GOT3 (cell line): ENCODE measurements around the gene KIAA0825.

ENCODE experiments used
- DNase-seq: peaks from one replicate; lab custom pipeline; 2025; ENCODE audit warnings: mixed read lengths; lab: John Stamatoyannopoulos, UW

KIAA0825 gene, protein sequence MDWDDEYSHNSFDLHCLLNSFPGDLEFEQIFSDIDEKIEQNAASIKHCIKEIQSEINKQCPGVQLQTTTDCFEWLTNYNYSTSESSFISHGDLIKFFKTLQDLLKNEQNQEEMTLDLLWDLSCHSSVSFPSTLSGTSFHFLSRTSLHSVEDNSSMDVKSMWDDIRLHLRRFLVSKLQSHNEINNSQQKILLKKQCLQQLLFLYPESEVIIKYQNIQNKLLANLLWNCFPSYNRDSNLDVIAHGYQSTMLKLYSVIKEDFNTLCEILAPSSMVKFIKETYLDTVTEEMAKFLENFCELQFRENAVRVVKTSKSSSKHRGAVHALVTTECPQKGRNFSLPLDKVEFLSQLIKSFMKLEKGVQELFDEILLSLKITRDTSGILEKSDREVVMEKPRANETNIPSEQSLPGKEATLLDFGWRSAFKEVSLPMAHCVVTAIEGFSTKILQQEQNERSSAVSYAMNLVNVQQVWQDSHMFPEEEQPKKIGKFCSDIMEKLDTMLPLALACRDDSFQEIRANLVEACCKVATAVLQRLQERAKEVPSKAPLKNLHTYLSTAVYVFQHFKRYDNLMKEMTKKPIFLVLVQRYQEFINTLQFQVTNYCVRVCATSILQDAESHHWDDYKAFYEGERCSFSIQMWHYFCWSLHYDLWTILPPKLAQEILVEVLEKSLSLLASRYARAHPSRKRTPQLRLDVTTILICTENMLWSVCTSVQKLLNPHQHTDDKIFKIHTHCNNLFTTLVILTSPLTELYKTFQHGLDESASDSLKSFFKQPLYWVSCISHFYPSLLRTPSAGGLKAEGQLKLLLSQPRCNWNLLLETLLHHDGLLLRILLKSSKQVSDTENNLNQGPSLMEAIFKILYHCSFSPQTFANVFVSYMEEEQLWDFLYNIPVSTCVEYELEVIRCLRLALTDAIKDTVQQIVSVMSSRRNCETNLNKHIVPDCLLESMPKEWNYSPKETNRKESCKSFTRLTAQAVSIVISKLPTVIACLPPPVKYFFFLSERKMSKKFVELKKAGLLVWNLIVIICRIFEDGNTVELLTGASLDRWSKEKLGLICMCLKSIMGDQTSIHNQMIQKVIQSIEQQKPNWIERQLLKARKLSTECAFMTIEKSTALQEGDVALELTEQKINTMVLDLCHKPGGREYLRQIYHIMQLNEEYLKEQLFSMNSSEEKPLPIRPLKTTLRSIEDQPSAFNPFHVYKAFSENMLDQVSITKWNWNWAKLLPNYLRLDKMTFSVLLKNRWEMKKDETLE (N-terminal part only)

GRCh38 chr5:94618493-94619328 is at the start of gene KIAA0825, which contains the start of gene SLF1:
Gene KIAA0825 (minus strand): TSS chr5:94618604. CDS start chr5:94537126, 81,478 bp downstream.
Gene SLF1 (plus strand): TSS chr5:94618669. CDS start chr5:94628811, 10,142 bp downstream.
- DNase-seq, result peak; percentile 30

DNA sequence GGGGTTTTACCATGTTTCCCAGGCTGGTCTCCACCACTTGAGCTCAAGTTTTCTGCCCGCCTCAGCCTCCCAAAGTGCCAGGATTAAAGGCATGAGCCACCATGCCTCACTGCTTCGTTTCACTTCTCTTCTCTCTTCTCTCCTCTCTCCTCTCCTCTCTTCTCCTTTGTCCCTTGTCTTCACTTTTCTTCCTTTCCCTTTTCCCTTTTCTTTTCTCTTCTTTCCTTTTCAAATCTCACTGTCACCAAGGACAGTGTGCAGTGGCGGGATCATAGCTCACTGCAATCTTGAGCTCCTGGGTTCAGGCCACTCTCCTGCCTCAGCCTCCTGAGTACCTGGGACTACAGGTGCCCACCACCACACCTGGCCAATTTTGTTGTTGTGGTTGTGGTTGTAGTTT is 49.5 kb upstream of the KIAA0825 start:
- no peak for DNase-seq

DNA sequence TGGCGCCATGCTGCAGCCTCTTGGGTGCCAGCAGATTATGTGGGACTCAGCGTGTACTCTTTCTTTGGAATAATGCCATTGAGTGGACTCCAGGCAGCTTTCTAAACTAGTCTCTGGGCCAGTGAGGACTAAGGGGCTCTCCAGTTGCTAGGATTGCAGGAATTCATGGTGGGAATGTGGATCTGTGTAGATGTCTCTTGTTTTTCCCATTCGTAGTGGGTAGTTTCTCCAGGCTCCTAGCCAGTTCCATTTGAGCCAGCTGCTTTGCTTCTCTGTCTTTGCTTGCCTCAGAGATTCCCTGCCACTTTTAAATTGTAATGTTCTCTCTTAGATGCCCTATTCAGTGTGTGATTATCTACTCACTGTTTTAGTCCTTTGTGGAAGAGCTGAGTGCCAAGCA is 42.7 kb upstream of the KIAA0825 start:
- DNase-seq, result no peak

GRCh38 chr5:94660506-94660905 is 42.1 kb upstream of the KIAA0825 start:
- no peak for DNase-seq

GRCh38 chr5:94658272-94658671 is 39.9 kb upstream of the KIAA0825 start:
- no peak for DNase-seq

GRCh38 chr5:94649874-94650273 is 31.5 kb upstream of the KIAA0825 start:
- DNase-seq, result no peak

DNA sequence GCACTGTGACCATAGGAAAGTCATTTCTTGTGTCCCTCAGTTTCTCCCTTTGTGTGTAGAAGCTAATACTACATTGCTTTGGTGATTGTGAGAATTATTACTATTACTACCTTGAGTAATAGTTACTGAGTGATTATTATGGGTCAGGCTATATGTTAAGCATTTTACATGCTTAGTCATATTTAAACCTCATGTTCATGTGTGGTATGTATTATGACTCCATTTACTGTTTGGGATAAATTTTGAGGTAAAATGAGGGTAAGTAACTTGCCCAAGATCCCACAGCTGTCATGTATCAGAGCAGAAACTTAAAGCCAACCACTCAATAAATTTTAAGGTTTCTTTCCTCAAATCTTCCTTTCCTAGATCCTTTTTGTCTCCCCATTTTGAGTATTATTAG is 28.4 kb upstream of the KIAA0825 start:
- DNase-seq, result no peak

DNA sequence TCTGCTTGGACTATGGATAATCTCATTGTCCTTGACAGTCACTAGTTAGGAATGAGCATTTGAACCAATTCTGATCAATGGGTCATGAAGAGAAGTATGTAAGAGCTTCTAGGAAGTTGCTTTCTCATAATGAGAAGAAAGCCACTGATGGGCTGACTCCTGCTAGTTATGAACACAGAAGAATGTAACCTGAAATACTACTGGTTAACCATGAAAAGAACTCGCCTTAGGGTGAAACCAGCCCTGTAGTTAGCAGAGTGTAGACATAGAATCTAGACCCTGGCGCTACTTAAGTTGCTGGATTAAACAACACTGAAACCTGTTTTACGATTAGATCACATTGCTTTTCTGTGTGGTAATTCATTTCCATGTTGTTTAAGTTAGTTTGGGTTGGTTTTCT is 26.6 kb upstream of the KIAA0825 start:
- no peak for DNase-seq

DNA sequence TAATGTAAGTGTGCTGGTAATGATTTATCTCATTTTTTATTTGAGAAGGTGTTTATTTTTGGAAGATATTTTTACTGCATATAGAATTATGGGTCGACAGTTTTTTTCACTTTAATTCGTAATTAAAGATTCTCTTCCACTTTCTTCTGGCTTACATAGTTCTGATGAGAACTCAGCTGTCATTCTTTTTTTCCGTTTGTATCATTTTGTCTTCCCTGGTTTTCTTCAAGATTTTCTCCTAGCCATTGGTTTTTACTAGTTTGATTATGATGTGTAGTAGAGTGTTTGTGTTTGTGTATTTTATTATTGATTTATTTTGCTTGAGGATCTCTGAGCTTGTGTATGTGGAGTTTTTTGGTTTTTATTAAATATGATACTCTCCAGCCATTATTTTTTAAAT is 21.8 kb upstream of the KIAA0825 start:
- no peak for DNase-seq

GRCh38 chr5:94632024-94632423 is 13.6 kb upstream of the KIAA0825 start:
- DNase-seq, result no peak

- DNase-seq, result no peak
These were observed 8.8 kb upstream of the KIAA0825 start for GRCh38 chr5:94627191-94627590.

- DNase-seq, result no peak
These were observed 5.5 kb upstream of the KIAA0825 start for GRCh38 chr5:94623877-94624276.

DNA sequence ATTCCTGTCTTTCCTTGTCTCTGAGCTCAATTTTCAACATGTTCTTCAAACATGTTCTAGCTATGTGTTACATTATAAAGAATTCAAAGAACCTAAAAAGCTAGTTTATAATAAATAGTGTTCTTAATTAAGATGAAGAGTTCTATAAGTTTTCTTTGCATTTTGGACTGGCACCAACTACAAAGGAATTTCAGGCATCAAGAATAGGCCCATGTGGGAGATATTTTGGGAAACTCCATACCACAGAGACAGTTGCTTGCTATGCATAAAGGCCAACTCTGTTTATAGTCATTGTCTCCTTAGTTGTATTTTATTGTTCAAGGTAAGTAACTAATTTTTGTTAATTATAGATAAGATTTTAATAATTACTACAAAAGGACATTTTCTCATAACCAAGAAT is 4.6 kb upstream of the KIAA0825 start:
- no peak for DNase-seq

- DNase-seq, result no peak
These were observed 3.4 kb upstream of the KIAA0825 start for GRCh38 chr5:94621763-94622162.

GRCh38 chr5:94620256-94620655 is 1.9 kb upstream of the KIAA0825 start:
- DNase-seq, result no peak

GRCh38 chr5:94618029-94618492 is 343 bp downstream of the KIAA0825 start:
- DNase-seq, result peak; percentile 23

- no peak for DNase-seq
These were observed 2.5 kb downstream of the KIAA0825 start for GRCh38 chr5:94615862-94616261.

DNA sequence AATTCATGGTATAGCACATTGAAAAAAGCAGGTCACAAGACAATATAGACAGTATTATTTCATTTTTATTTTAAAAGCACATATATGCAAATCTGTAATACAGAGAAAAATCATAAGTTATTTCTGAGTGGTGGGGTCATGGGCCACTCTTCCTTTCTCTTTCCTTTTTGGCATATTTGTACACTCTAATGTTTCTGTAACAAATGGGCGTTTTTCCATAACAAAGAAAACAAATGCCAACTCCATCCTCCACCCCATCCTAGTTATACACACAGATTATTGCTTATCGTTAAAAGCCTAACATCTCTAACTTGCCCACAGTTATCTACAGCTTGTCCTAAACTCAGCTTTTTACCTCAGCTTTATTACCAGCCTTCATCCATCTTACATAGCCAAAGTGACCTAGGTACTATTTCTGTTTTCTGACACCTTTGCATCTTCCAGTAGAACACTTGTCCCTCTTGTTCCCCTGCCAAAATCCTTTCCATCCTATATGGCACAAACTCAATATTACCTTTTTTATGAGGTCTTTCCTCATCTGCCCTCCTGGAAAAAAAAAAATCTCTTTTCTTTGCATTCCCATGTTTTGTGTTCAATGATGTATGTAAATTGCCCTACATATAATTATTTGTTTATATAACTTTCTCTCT is 4.1 kb downstream of the KIAA0825 start:
- no peak for DNase-seq

GRCh38 chr5:94613583-94613982 is 4.8 kb downstream of the KIAA0825 start:
- no peak for DNase-seq

DNA sequence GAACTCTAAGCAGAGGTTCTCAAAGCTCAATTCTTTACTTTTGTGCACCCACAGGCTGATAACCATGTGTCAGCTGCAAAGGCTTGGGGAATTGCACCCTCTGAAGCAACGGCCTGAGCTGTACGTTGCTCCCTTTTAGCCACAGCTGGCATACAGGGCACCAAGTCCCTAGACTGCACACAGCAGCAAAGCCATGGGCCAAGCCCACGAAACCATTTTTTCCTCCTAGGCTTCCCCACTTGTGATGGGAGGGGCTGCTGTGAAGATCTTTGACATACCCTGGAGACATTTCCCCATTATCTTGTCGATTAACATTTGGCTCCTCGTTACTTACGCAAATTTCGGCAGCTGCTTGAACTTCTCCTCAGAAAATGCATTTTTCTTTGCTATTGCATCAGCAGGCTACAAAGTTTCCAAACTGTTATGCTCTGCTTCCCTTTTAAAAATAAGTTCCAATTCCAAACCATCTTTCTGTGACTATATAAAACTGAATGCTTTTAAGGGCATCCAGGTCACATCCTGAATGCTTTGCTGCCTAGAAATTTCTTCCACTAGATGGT is 23.0 kb downstream of the KIAA0825 start:
- DNase-seq, result no peak
